HG03342 (cell line): ENCODE measurements around the gene ZBTB49.

ENCODE experiments used
- ATAC-seq: cut with Tn5 transposase; IDR thresholded peaks from one replicate; pipeline ENCODE4 v1.9.1; 2021; ENCODE audit warnings: mild to moderate bottlenecking, moderate library complexity; ENCODE audit not compliant: unreplicated experiment

Gene ZBTB49

GRCh38 chr4:4355302-4355701 is 65.3 kb downstream of the ZBTB49 start:
- ATAC-seq: no peak

- no peak for ATAC-seq
Observed at GRCh38 chr4:4356106-4357041, 66.3 kb downstream of the ZBTB49 start.

- no peak for ATAC-seq
Observed at GRCh38 chr4:4358093-4358854, 68.2 kb downstream of the ZBTB49 start.

GRCh38 chr4:4361883-4362282 is 71.8 kb downstream of the ZBTB49 start:
- ATAC-seq: no peak

GRCh38 chr4:4362991-4363697 is 73.1 kb downstream of the ZBTB49 start:
- no peak for ATAC-seq

GRCh38 chr4:4364061-4364460 is 74.0 kb downstream of the ZBTB49 start:
- ATAC-seq: no peak

GRCh38 chr4:4364486-4365208 is 74.6 kb downstream of the ZBTB49 start:
- ATAC-seq: no peak

- no peak for ATAC-seq
Observed at GRCh38 chr4:4368809-4369580, 78.9 kb downstream of the ZBTB49 start.
